Heart left ventricle (tissue), 13 donors: ENCODE data around the gene H19.

Source experiments
- CTCF ChIP-seq, 12 donors: fragments of 200-600 bp; sonication (generic) in 4 of 12; IDR thresholded peaks; one replicate each; pipeline versions ENCODE4 v1.5.0 to v1.8.0; 2018 to 2022; ENCODE audit warnings: antibody characterized with exemption in 12 of 12, mild to moderate bottlenecking in 5 of 12
- POLR2A ChIP-seq, 2 donors: fragments of 450-650 bp; IDR thresholded peaks; one replicate each; pipeline ENCODE4 v1.6.1; 2017; ENCODE audit warnings: antibody characterized with exemption in 2 of 2, mild to moderate bottlenecking in 2 of 2, moderate library complexity in 2 of 2
- donor health status: ischemic (EF 13 %, LVEDD 7.1; RV severe dilation, severe dysfunction).
- donor health status: DM: no; HTN: yes; CAD: no.
- donor health status: DM: no; HTN: no; CAD: no.
- donor health status: ischemic (EF 25% LVEDD 6.9; RV normal size, moderate dysfunction).
- donor health status: ischemic (EF 25% LVEDD 5.7; RV mildly dilated, moderate dysfunction).
- donor health status: ischemic (EF 35%, LVEDD 5.7; RV mildly dilated, moderate dysfunction).
- donor health status: nonischemic (EF 11% LVEDD 7.7; RV severe dilation, severe dysfunction).
- donor health status: DM: yes; HTN: yes; CAD: no.
- donor health status: PGD.
- donor health status: ischemic (EF 29% LVEDD 5.4; RV normal size, mild dysfunction).
- donor health status: nonischemic (EF 23%, LVEDD 6.1; RV moderate dilation, normal function).

- no peak for TF ChIP-seq CTCF (IDR thresholded peaks at IDR 0.05)
- TF ChIP-seq POLR2A (IDR thresholded peaks at IDR 0.05), result no peak
Measured at GRCh38 chr11:1967641-1968225, 29.9 kb downstream of the H19 start.
